GM23338 (cell line): ENCODE measurements around the gene OR11H6. TPM values are rescaled to one million over a fixed set of nuclear protein-coding genes. Genes with fewer than 3 reads are reported as not detected.

Experiments
- ATAC-seq: fragments of 200-7000 bp; cut with Tn5 transposase; 3 replicates; pipeline ENCODE4 v1.9.1; 2020
- DNase-seq: peaks from one replicate; pipeline ENCODE4 v3.0.0-alpha.2; 2015; ENCODE audit warnings: low spot score
- H2AFZ ChIP-seq: fragments of 200-600 bp; sonication (generic); 2 replicates; pipeline ENCODE4 v1.8.0; 2016; ENCODE audit warnings: antibody characterized with exemption, mild to moderate bottlenecking, moderate library complexity
- H3F3A ChIP-seq: fragments of 200-600 bp; sonication (generic); replicated peaks from 2 replicates; pipeline ENCODE4 v1.8.0; 2017; ENCODE audit warnings: antibody characterized with exemption, mixed run types, low read depth
- H3K27ac ChIP-seq: fragments of 200-600 bp; sonication (generic); 2 replicates; pipeline ENCODE4 v1.6.1; 2016; ENCODE audit warnings: low read depth
- H3K27me3 ChIP-seq: fragments of 200-600 bp; sonication (generic); 2 replicates; pipeline ENCODE4 v1.8.0; 2016; ENCODE audit warnings: mild to moderate bottlenecking, mixed run types, moderate library complexity; ENCODE audit not compliant: insufficient read depth
- H3K36me3 ChIP-seq: fragments of 200-600 bp; sonication (generic); 2 replicates; pipeline ENCODE4 v1.8.0; 2016; ENCODE audit warnings: mild to moderate bottlenecking; ENCODE audit not compliant: insufficient read depth
- H3K4me1 ChIP-seq: fragments of 200-600 bp; sonication (generic); 2 replicates; pipeline ENCODE4 v1.8.0; 2016; ENCODE audit warnings: mild to moderate bottlenecking, moderate library complexity; ENCODE audit not compliant: insufficient read depth
- H3K4me2 ChIP-seq: fragments of 200-600 bp; sonication (generic); 2 replicates; pipeline ENCODE4 v1.7.1; 2017; ENCODE audit warnings: mixed run types
- H3K4me3 ChIP-seq: fragments of 200-600 bp; sonication (generic); 2 replicates; pipeline ENCODE4 v1.6.1; 2016; ENCODE audit warnings: mixed run types
- H3K79me2 ChIP-seq: fragments of 200-600 bp; sonication (generic); replicated peaks from 2 replicates; pipeline ENCODE4 v1.8.0; 2017; ENCODE audit warnings: mild to moderate bottlenecking; ENCODE audit not compliant: insufficient read depth
- H3K9me2 ChIP-seq: fragments of 200-600 bp; sonication (generic); 2 replicates; pipeline ENCODE4 v1.8.0; 2017; ENCODE audit not compliant: insufficient read depth
- H4K20me1 ChIP-seq: fragments of 200-600 bp; sonication (generic); replicated peaks from 2 replicates; pipeline ENCODE4 v1.8.0; 2017; ENCODE audit warnings: mild to moderate bottlenecking; ENCODE audit not compliant: insufficient read depth
- H3K27ac Mint-ChIP-seq: 2 replicates; pipeline ENCODE4 v1.8.0; 2020; ENCODE audit warnings: inconsistent platforms, mild to moderate bottlenecking, moderate library complexity, mixed read lengths
- H3K27me3 Mint-ChIP-seq: 3 replicates; pipeline ENCODE4 v1.8.0; 2022; ENCODE audit warnings: low read depth, mild to moderate bottlenecking, moderate library complexity, mixed read lengths, inconsistent platforms; ENCODE audit not compliant: insufficient read depth, poor library complexity
- H3K36me3 Mint-ChIP-seq: 3 replicates; pipeline ENCODE4 v1.8.0; 2021; ENCODE audit warnings: low read depth, mild to moderate bottlenecking, inconsistent platforms, moderate library complexity, mixed read lengths
- H3K4me1 Mint-ChIP-seq: 3 replicates; pipeline ENCODE4 v1.8.0; 2020; ENCODE audit warnings: mild to moderate bottlenecking, inconsistent platforms, mixed read lengths
- H3K4me3 Mint-ChIP-seq: 3 replicates; pipeline ENCODE4 v1.8.0; 2021; ENCODE audit warnings: moderate library complexity, mild to moderate bottlenecking, inconsistent platforms, mixed read lengths
- H3K9me3 Mint-ChIP-seq: 3 replicates; pipeline ENCODE4 v1.8.0; 2020; ENCODE audit warnings: moderate library complexity, mild to moderate bottlenecking, inconsistent platforms, mixed read lengths
- CREB1 ChIP-seq: fragments of 250-450 bp; sonication (Bioruptor Pico); IDR thresholded peaks from 2 replicates; pipeline ENCODE4 v1.5.0; 2020; ENCODE audit warnings: low read depth, mild to moderate bottlenecking, moderate library complexity
- CTCF ChIP-seq, 2 experiments: fragments of 200-600 bp in 1 of 2; sonication (generic) in 1 of 2; conservative IDR thresholded peaks; 2 replicates each; pipeline versions ENCODE4 v1.5.1 to v1.6.1; 2016 to 2017; ENCODE audit warnings: antibody characterized with exemption in 2 of 2, low read depth in 2 of 2, mild to moderate bottlenecking in 2 of 2, moderate library complexity in 1 of 2
- ETS1 ChIP-seq: IDR thresholded peaks from 2 replicates; pipeline ENCODE4 v1.6.1; 2016; ENCODE audit warnings: antibody characterized with exemption
- EZH2 ChIP-seq: fragments of 200-600 bp; sonication (generic); IDR thresholded peaks from one replicate; pipeline ENCODE4 v1.8.0; 2017; ENCODE audit warnings: antibody characterized with exemption, mild to moderate bottlenecking, low read depth; ENCODE audit not compliant: unreplicated experiment
- EZH2phosphoT487 ChIP-seq: fragments of 200-600 bp; sonication (generic); IDR thresholded peaks from one replicate; pipeline ENCODE4 v1.8.1; 2018; ENCODE audit warnings: antibody characterized with exemption; ENCODE audit not compliant: unreplicated experiment
- JUNB ChIP-seq: IDR thresholded peaks from one replicate; pipeline ENCODE4 v1.6.1; 2016; ENCODE audit warnings: antibody characterized with exemption; ENCODE audit not compliant: unreplicated experiment
- NANOG ChIP-seq: IDR thresholded peaks from 2 replicates; pipeline ENCODE4 v1.6.1; 2016; ENCODE audit warnings: antibody characterized with exemption, borderline replicate concordance
- POLR2AphosphoS5 ChIP-seq: IDR thresholded peaks from 2 replicates; pipeline ENCODE4 v1.6.1; 2016; ENCODE audit warnings: antibody characterized with exemption, low read depth
- REST ChIP-seq: IDR thresholded peaks from one replicate; pipeline ENCODE4 v1.6.1; 2018; ENCODE audit warnings: antibody characterized with exemption; ENCODE audit not compliant: unreplicated experiment
- STAT1 ChIP-seq: IDR thresholded peaks from one replicate; pipeline ENCODE4 v1.6.1; 2016; ENCODE audit warnings: antibody characterized with exemption; ENCODE audit not compliant: unreplicated experiment
- ZNF114 ChIP-seq: fragments of 250-450 bp; sonication (Bioruptor Pico); IDR thresholded peaks from 2 replicates; pipeline ENCODE4 v1.5.0; 2020; ENCODE audit warnings: mild to moderate bottlenecking, moderate library complexity
- ZNF331 ChIP-seq: fragments of 250-450 bp; sonication (Bioruptor Pico); IDR thresholded peaks from 2 replicates; pipeline ENCODE4 v1.5.0; 2020; ENCODE audit warnings: low read depth, mild to moderate bottlenecking, moderate library complexity
- ZNF462 ChIP-seq: fragments of 250-450 bp; sonication (Bioruptor Pico); IDR thresholded peaks from 2 replicates; pipeline ENCODE4 v1.5.0; 2020; ENCODE audit warnings: mild to moderate bottlenecking, moderate library complexity
- polyA plus RNA-seq: library from polyadenylated mRNA; unstranded; fragments of >200 nt; fragmentation: Nextera tagmentation; extraction: Ambion mirVana; gene quantifications from 2 replicates; pipeline ENCODE4 v1.2.1, GENCODE V29; 2016
- total RNA-seq: library from RNA; depleted of rRNA; stranded (reverse); fragments of >200 nt; shearing (Covaris generic); gene quantifications from 2 replicates; pipeline ENCODE4 v1.2.3, GENCODE V29; 2014

OR11H6 gene
- total and polyA plus RNA-seq, 2 experiments from 2014 or later: not detected

- H3K27ac ChIP-seq: no peak overlapping the region
- H3K4me3 ChIP-seq: no peak overlapping the region
- no peaks in the 10 kb centered on the region for H4K20me1 ChIP-seq
- no peak for TF ChIP-seq ZNF462 (CRISPR knock-in tag)
- no peak for TF ChIP-seq ZNF114 (CRISPR knock-in tag)
- TF ChIP-seq POLR2AphosphoS5: no peak
- TF ChIP-seq ETS1: no peak
- TF ChIP-seq ZNF331 (CRISPR knock-in tag): no peak
- TF ChIP-seq REST: no peak
- TF ChIP-seq NANOG: no peak
- TF ChIP-seq STAT1: no peak
- no peak for TF ChIP-seq EZH2
- no peak for TF ChIP-seq CREB1 (CRISPR knock-in tag)
- no peak for TF ChIP-seq JUNB
- TF ChIP-seq CTCF (conservative IDR thresholded peaks at IDR 0.05; ENCODE audit: low read depth in 2 of 2): no peak
- TF ChIP-seq EZH2phosphoT487: no peak
- no peak overlapping the region for H3K4me3 Mint-ChIP-seq
- no peak for DNase-seq
- H3K36me3 Mint-ChIP-seq: peaks cover 14% of the 10 kb centered on the region
- H3K4me1 Mint-ChIP-seq: no peaks in the 10 kb centered on the region
- H3K4me1 ChIP-seq: no peaks in the 10 kb centered on the region
- no peaks in the 10 kb centered on the region for H3K27me3 ChIP-seq
- no peak overlapping the region for H2AFZ ChIP-seq
- no peaks in the 10 kb centered on the region for H3F3A ChIP-seq
- peaks cover 93% of the 10 kb centered on the region for H3K9me3 Mint-ChIP-seq
- H3K9me2 ChIP-seq: no peaks in the 10 kb centered on the region
- peaks cover 2% of the 10 kb centered on the region for H3K27me3 Mint-ChIP-seq
- no peak overlapping the region for H3K27ac Mint-ChIP-seq
- no peaks in the 10 kb centered on the region for H3K79me2 ChIP-seq
- H3K4me2 ChIP-seq: no peak overlapping the region
- H3K36me3 ChIP-seq: no peaks in the 10 kb centered on the region
- ATAC-seq: no peak
These were observed 39.3 kb upstream of the OR11H6 start for GRCh38 chr14:20184181-20184580.
